B cell (primary cell): ENCODE results near the gene FADS2. TPM values are rescaled to one million over a fixed set of nuclear protein-coding genes. Genes with fewer than 3 reads are reported as not detected.

Experiments used
- ATAC-seq: fragments of 200-7000 bp; cut with Tn5 transposase; one replicate; pipeline ENCODE4 v1.10.0; 2021; ENCODE audit warnings: low read depth, mild to moderate bottlenecking, moderate number of reproducible peaks, moderate library complexity
- CTCF ChIA-PET: fragments of 350-600 bp; sonication (Branson Sonifier 250); formaldehyde crosslinking; loops from one replicate; lab custom pipeline; 2021; ENCODE audit warnings: antibody characterized with exemption, inconsistent platforms; lab: Charles Lee
- POLR2A ChIA-PET: fragments of 350-600 bp; sonication (Branson Sonifier 250); formaldehyde crosslinking; loops from one replicate; lab custom pipeline; 2021; ENCODE audit warnings: antibody characterized with exemption; lab: Charles Lee
- DNase-seq: peaks from one replicate; pipeline ENCODE4 v3.0.0; 2013
- H2AFZ ChIP-seq: 2 replicates; pipeline ENCODE4 v1.6.1; 2012; ENCODE audit warnings: mild to moderate bottlenecking, low read depth, low read length; ENCODE audit not compliant: insufficient read depth, poor library complexity, severe bottlenecking
- H3K27ac ChIP-seq, 2 donors: 1 replicate in 1 of 2; 2 replicates in 1 of 2; pipeline ENCODE4 v1.5.1; 2012 to 2013; ENCODE audit warnings: low read length in 2 of 2, mild to moderate bottlenecking in 2 of 2, moderate library complexity in 1 of 2
- H3K27me3 ChIP-seq, 4 experiments: fragments of 200-600 bp in 1 of 4; sonication (generic) in 1 of 4; replicated peaks in 1 of 4; 1 replicate in 2 of 4; 2 replicates in 2 of 4; pipeline versions ENCODE4 v1.6.1 to v1.7.0; 2013 to 2016; ENCODE audit warnings: low read length in 3 of 4, mild to moderate bottlenecking in 2 of 4, mixed read lengths in 1 of 4, moderate library complexity in 1 of 4; ENCODE audit not compliant: insufficient read depth in 4 of 4, control insufficient read depth in 3 of 4; ENCODE audit errors: control extremely low read depth in 1 of 4
- H3K36me3 ChIP-seq, 2 experiments: replicated peaks in 1 of 2; 1 replicate in 1 of 2; 2 replicates in 1 of 2; pipeline versions ENCODE4 v1.6.1 to v1.7.1; 2013; ENCODE audit warnings: low read length in 1 of 2; ENCODE audit not compliant: insufficient read depth in 2 of 2, control insufficient read depth in 1 of 2; ENCODE audit errors: control extremely low read depth in 1 of 2, extremely low read depth in 1 of 2
- H3K4me1 ChIP-seq, 2 donors: fragments of 200-600 bp in 1 of 2; sonication (generic) in 1 of 2; 1 replicate in 1 of 2; 2 replicates in 1 of 2; pipeline versions ENCODE4 v1.5.1 to v1.6.1; 2013 to 2017; ENCODE audit warnings: low read length in 2 of 2; ENCODE audit not compliant: control insufficient read depth in 2 of 2, insufficient read depth in 2 of 2
- H3K4me2 ChIP-seq: replicated peaks from 2 replicates; pipeline ENCODE3; 2012; ENCODE audit warnings: mild to moderate bottlenecking, low read depth, low read length; ENCODE audit not compliant: poor library complexity, severe bottlenecking
- H3K4me3 ChIP-seq, 5 experiments: fragments of 200-600 bp in 1 of 5; sonication (generic) in 1 of 5; 1 replicate in 3 of 5; 2 replicates in 2 of 5; pipeline versions ENCODE4 v1.5.1 to v1.7.0; 2011 to 2016; ENCODE audit warnings: low read length in 4 of 5, mild to moderate bottlenecking in 4 of 5, low read depth in 2 of 5, control low read depth in 1 of 5, moderate library complexity in 1 of 5; ENCODE audit not compliant: insufficient read depth in 1 of 5; ENCODE audit errors: control extremely low read depth in 1 of 5, extremely low read depth in 1 of 5
- H3K79me2 ChIP-seq: fragments of 200-600 bp; sonication (generic); one replicate; pipeline ENCODE4 v1.6.0; 2016; ENCODE audit warnings: low read length; ENCODE audit not compliant: control insufficient read depth, insufficient read depth
- H3K9ac ChIP-seq: fragments of 200-600 bp; sonication (generic); 2 replicates; pipeline ENCODE4 v1.6.1; 2017; ENCODE audit warnings: mild to moderate bottlenecking, low read length, moderate library complexity
- H3K9me3 ChIP-seq, 3 donors: one replicate each; pipeline versions ENCODE4 v1.6.1 to v1.7.1; 2013; ENCODE audit warnings: low read length in 2 of 3; ENCODE audit not compliant: control insufficient read depth in 2 of 3, insufficient read depth in 1 of 3; ENCODE audit errors: control extremely low read depth in 1 of 3
- H4K20me1 ChIP-seq: 2 replicates; pipeline ENCODE4 v1.6.0; 2012; ENCODE audit warnings: mild to moderate bottlenecking, low read length; ENCODE audit not compliant: insufficient read depth, control insufficient read depth, poor library complexity, severe bottlenecking
- H3K27ac Mint-ChIP-seq: one replicate; pipeline ENCODE4 v1.8.0; 2021; ENCODE audit warnings: mixed read lengths
- H3K27me3 Mint-ChIP-seq: one replicate; pipeline ENCODE4 v1.8.0; 2021; ENCODE audit warnings: mixed read lengths
- H3K4me1 Mint-ChIP-seq: one replicate; pipeline ENCODE4 v1.8.0; 2021; ENCODE audit warnings: mixed read lengths
- H3K4me3 Mint-ChIP-seq: one replicate; pipeline ENCODE4 v1.8.0; 2021; ENCODE audit warnings: mixed read lengths
- H3K9me3 Mint-ChIP-seq: one replicate; pipeline ENCODE4 v1.8.0; 2022; ENCODE audit warnings: mixed read lengths; ENCODE audit not compliant: insufficient read depth
- EZH2 ChIP-seq: IDR thresholded peaks from 2 replicates; pipeline ENCODE4 v1.6.1; 2012; ENCODE audit warnings: borderline replicate concordance, low read depth, mild to moderate bottlenecking, moderate library complexity, low read length; ENCODE audit not compliant: insufficient read depth, poor library complexity, severe bottlenecking
- WGBS: methylation state at CpG from one replicate; pipeline ENCODE4 v1.1.5; 2013; ENCODE audit warnings: missing lambda C conversion rate; ENCODE audit not compliant: insufficient coverage; 5-methylcytosine and 5-hydroxymethylcytosine counted together
- intact Hi-C: fragments of 100-400 bp; cut with micrococcal nuclease; formaldehyde crosslinking; loops from one replicate; pipeline ENCODE4 v1.10.0; 2022
- polyA plus RNA-seq: library from polyadenylated mRNA; depleted of rRNA; stranded (reverse); fragments of >200 nt; gene quantifications from 2 replicates; pipeline ENCODE4 v1.2.3, GENCODE V29; 2012
- total RNA-seq, 2 donors: library from RNA; stranded (reverse); fragments of 120-200 nt in 1 of 2; gene quantifications; 1 replicate in 1 of 2; 2 replicates in 1 of 2; pipeline versions ENCODE4 v1.2.3 to v1.2.4, GENCODE V29; 2013 to 2022
- TF ChIP-seq, protein P1 (sequence below): fragments of 200-600 bp; IDR thresholded peaks from one replicate; pipeline ENCODE4 v1.8.0; 2022; ENCODE audit warnings: antibody characterized with exemption, mild to moderate bottlenecking

Gene FADS2
- total and polyA plus RNA-seq, 2 donors (not counting 1 experiment from before 2014, with no cell fraction given) = 1.5 to 5.9 TPM

DNA sequence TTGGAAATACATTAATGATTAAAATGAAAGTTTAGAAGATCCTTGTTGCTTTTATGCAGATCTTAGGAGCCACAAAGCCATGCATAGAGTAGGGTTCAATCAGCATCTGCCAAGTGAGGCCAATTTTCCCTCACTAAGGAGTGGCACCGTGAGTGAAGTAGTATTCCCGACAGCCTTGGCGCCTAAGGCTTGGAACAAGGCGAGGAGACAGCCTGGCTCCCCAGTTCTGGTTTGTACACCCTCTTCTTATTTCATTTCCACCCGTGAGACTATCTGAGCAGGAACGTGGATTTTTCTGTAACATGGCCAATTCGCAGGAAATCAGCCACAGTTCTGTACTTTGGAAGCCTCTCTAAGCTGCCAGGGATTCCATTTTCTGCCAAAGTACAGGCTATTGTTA, 22.6 kb downstream of the FADS2 start:
- intact Hi-C loops = no loop called here
- Histone ChIP-seq H3K4me2 (no peak overlapping the region), H3K4me3 (no peak overlapping the region), H3K4me1 (no peaks in the 10 kb centered on the region), H3K79me2 (no peaks in the 10 kb centered on the region), H3K27ac (no peak overlapping the region), H3K9ac (no peak overlapping the region), H3K27me3 (peaks cover 0 to 2% (median 0%) of the 10 kb centered on the region in 4 experiments), H4K20me1 (no peaks in the 10 kb centered on the region), H3K9me3 (no peaks in the 10 kb centered on the region), H2AFZ (no peak overlapping the region), H3K36me3 (no peaks in the 10 kb centered on the region)
- no peak overlapping the region for H3K27ac Mint-ChIP-seq
- ATAC-seq (no peak), DNase-seq (no peak)
- no peak overlapping the region for H3K4me3 Mint-ChIP-seq
- no peak for TF ChIP-seq EZH2
- TF ChIP-seq, protein P1, sequence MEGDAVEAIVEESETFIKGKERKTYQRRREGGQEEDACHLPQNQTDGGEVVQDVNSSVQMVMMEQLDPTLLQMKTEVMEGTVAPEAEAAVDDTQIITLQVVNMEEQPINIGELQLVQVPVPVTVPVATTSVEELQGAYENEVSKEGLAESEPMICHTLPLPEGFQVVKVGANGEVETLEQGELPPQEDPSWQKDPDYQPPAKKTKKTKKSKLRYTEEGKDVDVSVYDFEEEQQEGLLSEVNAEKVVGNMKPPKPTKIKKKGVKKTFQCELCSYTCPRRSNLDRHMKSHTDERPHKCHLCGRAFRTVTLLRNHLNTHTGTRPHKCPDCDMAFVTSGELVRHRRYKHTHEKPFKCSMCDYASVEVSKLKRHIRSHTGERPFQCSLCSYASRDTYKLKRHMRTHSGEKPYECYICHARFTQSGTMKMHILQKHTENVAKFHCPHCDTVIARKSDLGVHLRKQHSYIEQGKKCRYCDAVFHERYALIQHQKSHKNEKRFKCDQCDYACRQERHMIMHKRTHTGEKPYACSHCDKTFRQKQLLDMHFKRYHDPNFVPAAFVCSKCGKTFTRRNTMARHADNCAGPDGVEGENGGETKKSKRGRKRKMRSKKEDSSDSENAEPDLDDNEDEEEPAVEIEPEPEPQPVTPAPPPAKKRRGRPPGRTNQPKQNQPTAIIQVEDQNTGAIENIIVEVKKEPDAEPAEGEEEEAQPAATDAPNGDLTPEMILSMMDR = no peak
- ChIA-PET POLR2A (no interaction called here), CTCF (no interaction called here)
- H3K4me1 Mint-ChIP-seq = no peaks in the 10 kb centered on the region
- WGBS = 100% methylated on average over 7 of the region's 7 CpGs
- H3K27me3 Mint-ChIP-seq = no peaks in the 10 kb centered on the region
- no peaks in the 10 kb centered on the region for H3K9me3 Mint-ChIP-seq

DNA sequence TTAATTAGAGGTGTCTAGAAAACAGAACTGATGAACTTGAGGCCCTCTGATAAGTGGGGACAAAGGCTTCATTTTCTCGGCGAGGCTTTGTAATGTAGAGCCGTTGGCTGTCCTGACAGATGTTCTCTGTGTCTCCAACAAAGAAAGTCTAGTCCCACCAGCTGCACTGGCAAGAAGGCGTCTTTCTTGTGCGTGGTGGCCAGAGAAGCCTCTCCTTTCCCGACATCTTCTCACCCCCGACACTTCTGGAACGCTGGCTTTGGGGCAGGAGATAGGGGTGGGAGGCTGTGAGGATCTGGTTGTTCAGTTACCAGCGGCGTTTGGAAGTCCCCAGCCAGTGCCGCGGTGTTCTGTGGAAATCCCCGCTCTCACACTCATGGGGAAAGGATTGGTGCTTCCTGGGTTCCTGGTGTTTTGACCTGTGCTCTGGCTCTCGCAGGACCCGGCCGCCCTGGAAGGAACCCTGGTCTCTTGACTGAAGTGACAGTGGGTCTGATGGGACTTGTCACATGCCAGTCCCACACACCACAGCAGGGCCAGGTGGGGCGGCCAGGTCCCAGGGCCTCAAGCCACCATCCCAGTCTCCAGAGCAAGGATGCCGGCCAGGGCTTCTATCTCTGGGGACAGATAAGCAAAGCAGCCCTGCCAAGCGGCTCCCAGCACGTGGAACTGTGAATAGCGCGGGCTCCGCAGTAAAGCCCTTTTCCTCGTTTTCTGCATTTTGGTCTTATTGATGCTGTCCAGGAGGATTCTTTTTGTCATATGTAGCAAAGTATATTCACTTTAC, 23.2 kb downstream of the FADS2 start:
- 91% methylated on average over 17 of the region's 24 CpGs for WGBS
- H3K4me1 ChIP-seq = no peaks in the 10 kb centered on the region
- no peaks in the 10 kb centered on the region for H3K9me3 ChIP-seq
- ChIA-PET POLR2A (no interaction called here), CTCF (no interaction called here)
- no peaks in the 10 kb centered on the region for H3K79me2 ChIP-seq
- no peaks in the 10 kb centered on the region for H3K36me3 ChIP-seq
- H3K27ac Mint-ChIP-seq = no peak overlapping the region
- H3K27me3 Mint-ChIP-seq = no peaks in the 10 kb centered on the region
- no peaks in the 10 kb centered on the region for H4K20me1 ChIP-seq
- peaks cover 0 to 2% (median 0%) of the 10 kb centered on the region in 4 experiments for H3K27me3 ChIP-seq
- no peak overlapping the region for H3K4me3 ChIP-seq
- no peak overlapping the region for H3K9ac ChIP-seq
- H2AFZ ChIP-seq = no peak overlapping the region
- no peak for ATAC-seq
- no peak for DNase-seq
- intact Hi-C loops = no loop called here
- no peak overlapping the region for H3K4me2 ChIP-seq
- TF ChIP-seq, protein P1 = no peak
- no peak for TF ChIP-seq EZH2
- no peak overlapping the region for H3K4me3 Mint-ChIP-seq
- H3K9me3 Mint-ChIP-seq = no peaks in the 10 kb centered on the region
- no peak overlapping the region for H3K27ac ChIP-seq
- no peaks in the 10 kb centered on the region for H3K4me1 Mint-ChIP-seq
